Left renal pelvis (tissue), 4 donors: ENCODE results near the gene AXIN1. TPM values are rescaled to one million over a fixed set of nuclear protein-coding genes. Genes with fewer than 3 reads are reported as not detected.

ENCODE experiments used
- DNase-seq, 4 donors: peaks; one replicate each; pipeline ENCODE4 v3.0.0-alpha.2; 2013; ENCODE audit warnings: low read depth in 4 of 4, low spot score in 3 of 4
- polyA plus RNA-seq, 4 donors: library from polyadenylated mRNA; unstranded; fragments of 120-200 nt; gene quantifications; one replicate each; pipeline ENCODE4 v1.2.1, GENCODE V29; 2013; ENCODE audit not compliant: insufficient read length in 4 of 4

Gene AXIN1
- polyA plus RNA-seq, 4 donors, result 14.9 to 22.8 (median 15.8) TPM

- no peak for DNase-seq
Observed at GRCh38 chr16:285146-286055, 67.1 kb downstream of the AXIN1 start.

DNA sequence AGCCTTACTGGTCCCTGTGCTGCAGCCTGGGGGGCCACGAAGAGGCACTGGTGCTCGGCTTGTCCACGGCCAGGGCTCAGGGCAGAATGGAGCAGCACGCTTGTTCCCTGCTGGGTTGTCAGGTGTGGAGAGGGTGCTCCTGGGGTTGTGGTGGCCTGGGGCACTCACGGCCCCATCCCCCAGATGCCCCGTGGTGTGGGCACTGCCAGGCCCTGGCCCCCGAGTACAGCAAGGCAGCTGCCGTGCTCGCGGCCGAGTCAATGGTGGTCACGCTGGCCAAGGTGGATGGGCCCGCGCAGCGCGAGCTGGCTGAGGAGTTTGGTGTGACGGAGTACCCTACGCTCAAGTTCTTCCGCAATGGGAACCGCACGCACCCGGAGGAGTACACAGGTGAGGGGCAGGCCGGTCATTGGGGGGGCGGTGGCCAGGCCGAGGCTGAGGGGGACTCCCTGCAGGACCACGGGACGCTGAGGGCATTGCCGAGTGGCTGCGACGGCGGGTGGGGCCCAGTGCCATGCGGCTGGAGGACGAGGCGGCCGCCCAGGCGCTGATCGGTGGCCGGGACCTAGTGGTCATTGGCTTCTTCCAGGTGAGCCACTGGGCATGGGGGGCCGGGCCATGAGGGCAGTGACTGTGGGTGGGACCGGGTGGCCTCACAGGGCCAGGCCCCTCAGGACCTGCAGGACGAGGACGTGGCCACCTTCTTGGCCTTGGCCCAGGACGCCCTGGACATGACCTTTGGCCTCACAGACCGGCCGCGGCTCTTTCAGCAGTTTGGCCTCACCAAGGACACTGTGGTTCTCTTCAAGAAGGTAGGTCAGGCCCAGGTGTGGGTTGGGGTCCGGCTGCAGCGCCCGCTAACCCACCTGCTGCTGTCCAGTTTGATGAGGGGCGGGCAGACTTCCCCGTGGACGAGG, 68.1 kb downstream of the AXIN1 start:
- DNase-seq, result no peak

- DNase-seq, result no peak
Observed at GRCh38 chr16:283033-283805, 69.3 kb downstream of the AXIN1 start, which contains the start of gene PDIA2. Gene PDIA2, plus strand, starts transcription at chr16:283164. Its CDS starts 6 bp downstream, at chr16:283170.

DNA sequence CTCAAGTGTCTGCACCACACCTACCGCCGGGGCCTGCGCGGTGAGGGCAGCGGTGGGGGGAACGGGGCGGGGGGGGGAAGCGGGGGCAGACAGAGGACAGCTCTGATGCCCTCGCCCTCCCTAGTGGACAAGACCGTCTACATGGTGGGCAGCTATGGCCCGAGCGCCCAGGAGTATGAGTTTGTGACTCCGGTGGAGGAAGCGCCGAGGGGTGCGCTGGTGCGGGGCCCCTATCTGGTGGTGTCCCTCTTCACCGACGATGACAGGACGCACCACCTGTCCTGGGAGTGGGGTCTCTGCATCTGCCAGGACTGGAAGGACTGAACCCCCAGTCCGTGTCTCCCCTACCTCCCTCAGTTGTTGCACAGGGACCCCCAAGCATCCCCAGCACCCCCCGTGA, 70.0 kb downstream of the AXIN1 start:
- no peak for DNase-seq

- no peak for DNase-seq
Observed at GRCh38 chr16:281660-282255, 70.8 kb downstream of the AXIN1 start.

DNA sequence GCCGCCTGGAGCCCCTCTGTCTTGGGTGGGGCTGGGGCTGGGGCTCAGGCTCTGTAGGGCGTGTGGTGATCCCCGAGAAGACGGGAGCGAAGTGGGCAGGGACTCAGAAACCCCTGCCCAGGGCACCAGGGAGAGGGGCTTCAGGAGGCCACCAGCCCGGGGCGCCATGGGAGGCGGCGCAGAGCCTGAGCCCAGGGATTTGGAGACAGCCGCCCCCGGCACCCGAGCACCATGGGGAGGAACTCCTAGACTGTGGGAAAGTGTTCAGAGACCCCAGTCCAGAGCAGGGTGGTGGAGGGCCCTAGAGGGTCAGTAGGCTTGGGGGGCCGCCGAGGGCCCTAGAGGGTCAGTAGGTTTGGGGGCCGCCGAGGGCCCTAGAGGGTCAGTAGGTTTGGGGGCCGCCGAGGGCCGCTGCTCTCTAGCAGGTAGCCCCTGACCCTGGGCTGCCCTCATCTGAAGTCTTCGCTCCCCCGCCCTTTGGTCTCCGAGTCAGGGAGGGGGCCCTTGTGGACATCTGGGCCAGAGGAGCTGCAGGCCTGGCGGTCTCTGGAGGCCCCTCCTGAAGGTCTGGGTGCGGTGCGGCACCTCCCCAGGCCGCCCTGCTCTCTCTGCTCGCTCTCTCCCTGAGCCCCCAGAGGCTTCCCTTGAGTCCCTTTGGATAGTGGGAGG, 71.4 kb downstream of the AXIN1 start:
- no peak for DNase-seq

GRCh38 chr16:280552-280951, 72.0 kb downstream of the AXIN1 start, which contains the start of gene ARHGDIG:
Gene ARHGDIG, plus strand, starts transcription at chr16:280591. Its CDS starts 90 bp downstream, at chr16:280681.
- no peak for DNase-seq

DNA sequence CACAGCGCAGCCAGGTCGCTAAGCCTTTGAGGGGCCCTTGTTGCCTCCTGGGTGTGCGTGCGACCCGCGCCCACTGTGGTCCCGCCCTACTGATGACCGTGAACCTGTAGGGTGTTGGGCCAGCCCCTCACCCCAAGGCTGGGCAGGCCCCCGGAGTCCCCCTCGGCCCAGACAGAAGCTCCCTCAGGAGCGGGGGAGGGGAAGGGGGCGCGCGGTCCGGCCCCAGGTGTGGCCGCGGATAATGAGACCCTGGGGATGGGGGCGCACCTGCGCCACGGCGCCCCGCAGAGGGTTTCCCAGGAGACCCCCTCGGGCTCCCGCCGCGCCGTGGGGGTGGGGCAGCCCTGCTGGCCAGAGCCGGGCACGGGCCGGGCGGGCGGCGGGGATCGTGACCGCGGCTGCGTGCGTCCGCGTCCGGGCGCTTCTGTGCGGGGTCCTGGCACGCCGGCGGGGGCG, 72.5 kb downstream of the AXIN1 start:
- DNase-seq, result no peak

- DNase-seq, result no peak
Observed at GRCh38 chr16:279531-279930, 73.0 kb downstream of the AXIN1 start.

- no peak for DNase-seq
Observed at GRCh38 chr16:278863-279366, 73.6 kb downstream of the AXIN1 start.

DNA sequence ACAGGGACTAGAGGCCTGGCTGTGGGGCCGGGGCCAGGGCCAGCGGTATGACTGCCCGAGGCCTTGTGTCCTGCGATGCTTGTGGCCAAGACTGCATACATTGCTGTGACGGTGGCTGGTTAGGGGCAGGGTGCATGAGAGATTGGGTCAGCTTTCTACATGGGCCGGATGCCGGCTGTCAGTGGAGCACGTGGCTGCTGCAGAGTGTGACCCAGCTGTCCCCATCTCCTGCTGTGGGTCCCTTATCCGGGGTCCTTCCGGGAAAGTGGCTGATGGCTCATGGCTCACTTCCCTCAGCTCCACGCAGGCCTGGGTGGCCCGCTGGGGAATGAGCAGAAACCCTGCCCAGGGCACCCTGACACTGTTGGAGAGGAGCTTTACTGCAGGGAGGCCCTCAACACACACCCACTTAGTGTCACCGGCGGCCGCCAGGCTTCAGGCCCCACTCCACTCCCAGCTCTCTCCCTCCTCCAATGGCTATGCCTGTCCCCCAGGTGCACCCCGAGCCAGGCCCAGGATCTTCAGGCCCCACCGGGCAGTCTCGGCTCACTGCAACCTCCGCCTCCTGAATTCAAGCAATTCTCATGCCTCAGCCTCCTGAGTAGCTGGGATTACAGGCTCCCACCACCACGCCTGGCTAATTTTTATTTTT, 76.0 kb downstream of the AXIN1 start:
- DNase-seq, result no peak

DNA sequence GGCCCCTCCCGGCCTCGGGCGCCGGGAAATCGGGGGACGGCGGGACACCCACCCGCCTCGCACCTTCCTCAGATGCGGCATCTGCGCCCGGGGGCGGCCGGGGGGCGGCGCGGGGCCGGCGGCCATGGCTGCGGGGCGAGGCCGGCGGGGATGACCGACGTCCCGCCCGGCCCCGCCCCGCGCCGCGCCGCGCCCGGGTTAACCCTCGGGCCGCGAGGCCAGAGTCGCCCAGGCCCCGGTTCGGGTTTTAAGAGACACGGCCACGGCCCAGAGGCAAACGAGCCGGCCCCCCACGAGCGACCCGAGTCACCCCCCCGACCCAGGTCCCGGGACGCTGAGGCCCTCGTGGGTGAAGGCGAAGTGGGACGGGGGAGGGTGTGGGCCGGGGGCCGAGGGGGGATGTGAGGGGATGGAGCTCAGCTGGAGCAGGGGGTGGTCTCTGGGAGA, 76.7 kb downstream of the AXIN1 start, which contains the start of gene RGS11:
Gene RGS11 (minus strand): TSS at position 159 of the 447 bp plus-strand sequence. CDS start 33 bp downstream, at position 126.
- DNase-seq, result no peak

DNA sequence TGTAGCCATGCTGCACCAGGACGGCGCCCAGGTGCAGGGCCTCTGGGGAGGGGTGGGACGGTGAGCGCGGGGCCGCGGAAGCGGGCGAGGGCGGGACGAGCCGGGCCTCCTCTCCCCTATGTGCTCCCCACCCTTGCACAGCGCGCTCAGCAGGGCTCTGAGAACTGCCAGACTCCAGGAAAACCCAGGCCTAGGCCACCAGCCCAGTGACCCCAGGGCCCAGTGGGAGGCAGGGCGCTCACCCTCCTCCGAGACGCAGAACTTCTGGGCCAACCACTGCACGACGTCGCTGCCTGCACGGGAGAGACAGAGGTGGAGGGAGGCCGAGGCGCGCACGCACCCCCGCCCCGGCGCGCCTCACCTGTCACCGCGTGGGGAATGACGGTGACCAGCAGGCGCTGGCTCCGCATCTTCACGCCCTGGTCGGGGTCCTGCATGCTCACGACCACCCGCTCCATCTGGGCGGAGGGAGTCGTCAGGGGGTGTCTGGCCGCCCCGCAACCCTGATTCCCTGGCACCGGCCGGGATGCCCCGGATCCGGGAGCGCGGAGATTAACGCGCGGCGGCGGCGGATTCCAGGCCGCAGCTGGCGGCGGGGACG, 77.4 kb downstream of the AXIN1 start:
- DNase-seq, result no peak

DNA sequence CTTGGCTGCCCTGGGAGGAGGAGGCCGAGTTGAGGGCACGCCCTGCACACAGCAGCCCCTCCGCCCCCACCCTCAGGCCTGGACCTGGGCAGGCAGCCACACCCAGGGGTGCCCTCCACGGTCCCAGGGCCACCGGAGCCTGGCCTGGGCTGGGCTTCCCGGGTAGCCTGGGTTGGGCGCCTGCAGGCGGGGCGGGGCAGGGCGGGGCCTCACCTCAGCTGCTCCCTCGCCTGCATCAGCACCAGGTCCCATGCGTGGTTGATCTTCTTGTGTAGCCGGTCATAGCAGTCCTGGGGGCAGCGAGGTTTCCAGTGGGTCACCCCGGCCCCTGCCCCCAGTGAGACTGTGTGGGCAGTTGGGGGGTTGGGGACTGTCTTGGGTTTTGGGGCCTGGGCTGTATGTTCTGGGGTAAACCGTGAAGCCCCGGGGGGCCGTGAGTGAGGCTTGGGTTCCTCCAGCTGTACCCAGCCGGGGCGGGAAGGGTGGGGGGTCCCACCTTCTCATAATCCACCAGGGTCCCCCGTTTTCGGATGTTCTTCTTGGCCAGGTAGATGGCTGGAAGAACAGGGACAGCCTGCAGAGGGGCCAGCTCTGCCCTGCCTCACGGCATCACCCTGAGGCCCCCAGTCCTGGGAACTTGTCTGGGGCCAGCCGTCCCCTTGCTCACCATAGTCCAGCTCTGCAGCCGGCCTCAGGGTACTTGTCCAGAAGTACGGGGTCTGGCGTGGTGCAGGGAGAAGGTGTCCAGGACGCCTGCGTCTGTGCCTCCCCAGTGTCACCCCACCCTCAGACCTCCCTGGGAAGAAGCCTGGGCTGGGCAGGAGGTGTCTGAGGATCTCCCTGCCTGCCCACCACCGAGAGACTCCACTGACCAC, 78.7 kb downstream of the AXIN1 start:
- DNase-seq, result no peak

DNA sequence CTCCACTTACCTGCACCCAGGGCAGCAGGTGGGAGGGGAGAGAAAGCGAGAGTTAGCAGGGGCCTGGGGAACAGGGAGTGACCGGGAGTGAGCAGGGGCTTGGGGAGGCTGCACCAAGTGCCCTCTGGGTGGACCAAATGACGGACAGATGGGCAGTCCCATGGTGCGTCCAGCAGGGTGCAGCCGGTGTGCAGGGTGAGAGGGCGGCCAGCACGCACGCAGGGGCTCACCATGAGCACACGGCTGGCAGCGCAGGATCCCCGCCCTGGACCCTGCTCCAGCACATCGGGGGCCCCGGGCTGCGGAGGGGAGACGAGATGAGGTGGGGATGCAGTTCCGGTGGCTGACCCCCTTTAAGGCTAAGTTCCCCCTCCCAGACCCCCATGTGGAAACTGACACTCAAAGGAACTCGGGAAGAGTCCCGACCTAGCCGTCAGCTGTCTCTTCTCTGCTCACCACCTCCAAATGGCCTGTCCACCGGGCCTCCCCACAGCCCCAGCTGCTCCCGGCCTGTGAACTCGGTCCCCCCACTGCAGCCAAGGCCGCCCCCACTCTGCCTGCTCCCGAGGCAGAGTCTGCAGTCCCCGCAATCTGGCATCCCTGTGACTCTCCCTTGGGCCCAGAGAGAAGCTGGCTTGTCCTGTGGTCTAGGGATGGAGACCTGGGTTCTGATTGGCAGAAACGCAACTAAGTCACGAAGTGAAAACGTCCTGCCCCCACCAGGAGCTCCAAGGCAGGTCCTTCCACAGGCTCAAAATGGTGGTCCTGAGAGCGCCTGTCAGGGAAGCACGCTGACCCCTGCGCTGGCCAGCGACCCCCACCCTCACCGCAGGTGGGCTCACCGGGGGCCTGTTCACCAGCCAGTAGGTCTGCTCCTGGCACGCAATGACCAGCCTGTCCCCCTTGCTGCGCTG, 79.6 kb downstream of the AXIN1 start:
- no peak for DNase-seq
